HG03108 (cell line): Measurements from ENCODE around the gene ERCC3.
"Not testable (repeated sequence)": the region's sequence is repeated elsewhere in the genome, so short reads cannot be mapped to it uniquely, and the experiment has no call there.

Source experiments
- ATAC-seq: cut with Tn5 transposase; IDR thresholded peaks from one replicate; pipeline ENCODE4 v1.9.1; 2021; ENCODE audit warnings: moderate library complexity; ENCODE audit not compliant: unreplicated experiment

Gene ERCC3

DNA sequence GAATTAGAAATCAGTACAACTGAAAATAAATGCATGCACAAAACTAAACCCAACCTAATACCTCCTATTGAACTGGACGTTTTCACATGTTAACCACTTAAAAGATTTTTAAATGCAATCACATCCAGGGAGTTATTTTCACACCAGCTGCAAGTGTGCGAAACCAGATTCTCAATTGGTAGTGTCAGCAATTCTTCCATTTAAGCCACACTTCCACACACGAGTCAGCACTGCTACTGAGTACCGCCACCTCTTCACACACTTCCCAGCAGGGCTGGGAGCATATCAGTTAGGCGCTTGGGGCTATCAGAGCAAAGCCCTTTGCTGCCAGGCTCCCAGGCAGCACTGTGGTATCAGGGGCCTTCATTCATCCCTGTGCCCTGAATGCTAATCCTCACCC lies 14.2 kb downstream of the ERCC3 start:
- no peak for ATAC-seq

- no peak for ATAC-seq
Observed at GRCh38 chr2:127278959-127279358, 15.0 kb downstream of the ERCC3 start.

DNA sequence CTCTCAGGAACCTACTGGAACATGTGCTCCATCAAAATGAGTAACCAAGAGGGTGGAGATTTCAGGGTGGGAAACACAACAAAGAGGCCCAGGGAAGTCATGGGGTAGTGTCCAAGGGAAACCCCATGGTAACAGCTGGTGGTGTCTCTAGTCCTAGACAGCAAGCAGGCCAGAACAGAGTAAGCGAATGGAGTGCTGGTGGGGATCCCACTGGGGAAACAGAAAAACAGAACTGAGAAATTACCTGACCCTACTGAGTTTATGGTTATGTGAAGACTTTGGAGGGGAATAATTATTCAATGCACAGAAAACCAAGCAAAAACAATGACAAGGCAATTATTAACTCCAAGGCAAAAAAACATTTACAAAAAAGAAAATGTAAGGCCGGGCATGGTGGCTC lies 16.9 kb downstream of the ERCC3 start:
- peak; percentile 57 for ATAC-seq

DNA sequence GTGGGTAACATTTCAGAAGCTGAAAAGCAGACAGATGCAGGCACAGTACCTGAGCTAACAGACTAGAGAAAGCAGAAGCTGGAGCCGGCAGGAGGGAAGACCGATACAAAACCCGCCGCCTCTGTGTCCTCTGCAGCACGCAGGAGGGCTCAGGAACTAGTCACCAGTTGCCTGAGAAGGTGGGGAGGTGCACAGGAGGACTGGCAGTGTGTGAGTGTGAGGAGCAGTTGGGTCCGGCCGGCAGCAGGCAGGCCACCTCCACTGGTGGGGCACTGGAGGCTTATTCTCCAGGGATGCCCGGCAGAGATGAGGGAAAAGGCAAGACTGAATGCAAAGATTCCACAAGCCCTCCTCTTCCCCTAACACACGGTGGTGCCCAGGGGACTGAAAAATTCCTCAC lies 18.2 kb downstream of the ERCC3 start:
- no peak for ATAC-seq

DNA sequence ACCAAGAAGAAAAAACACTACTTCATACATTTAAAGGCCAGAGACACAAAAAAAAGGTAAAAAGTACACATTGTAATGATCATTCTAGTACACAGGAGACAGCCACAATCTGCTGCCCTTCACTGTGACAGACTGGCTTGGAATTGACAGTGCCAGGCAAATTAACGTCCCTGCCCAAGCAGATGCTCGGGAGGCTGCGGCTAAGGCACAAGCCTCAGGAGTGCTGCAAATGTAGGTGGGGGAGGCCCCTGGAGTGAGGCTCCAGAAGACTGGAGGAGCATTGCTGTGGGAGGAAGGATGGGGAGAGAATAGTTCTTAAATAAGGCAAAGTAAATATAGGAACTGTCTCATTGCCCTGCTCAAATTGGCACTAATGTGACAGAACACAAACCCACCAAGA lies 18.6 kb downstream of the ERCC3 start:
- no peak for ATAC-seq

DNA sequence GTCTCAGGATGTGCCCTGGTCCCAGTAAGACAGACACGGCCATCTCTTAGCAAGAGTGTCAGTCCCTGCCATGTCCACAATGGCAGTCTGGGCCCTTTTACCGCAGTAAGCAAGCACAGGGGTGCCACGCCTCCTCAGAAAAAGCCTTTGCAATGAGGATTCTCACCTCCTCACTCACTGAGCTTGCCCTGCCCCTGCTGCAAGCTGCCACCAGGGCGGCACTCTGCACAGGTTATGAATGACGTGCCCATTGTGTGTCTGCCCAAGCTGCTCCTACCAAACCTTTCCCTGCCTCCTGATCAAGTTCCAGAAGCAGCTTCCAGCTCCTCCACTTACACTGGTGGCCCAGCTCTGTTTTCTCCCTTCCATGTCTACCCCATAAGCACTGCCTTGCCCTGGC lies 23.3 kb downstream of the ERCC3 start:
- no peak for ATAC-seq

- no peak for ATAC-seq
Observed at GRCh38 chr2:127261804-127262406, 32.0 kb downstream of the ERCC3 start.

DNA sequence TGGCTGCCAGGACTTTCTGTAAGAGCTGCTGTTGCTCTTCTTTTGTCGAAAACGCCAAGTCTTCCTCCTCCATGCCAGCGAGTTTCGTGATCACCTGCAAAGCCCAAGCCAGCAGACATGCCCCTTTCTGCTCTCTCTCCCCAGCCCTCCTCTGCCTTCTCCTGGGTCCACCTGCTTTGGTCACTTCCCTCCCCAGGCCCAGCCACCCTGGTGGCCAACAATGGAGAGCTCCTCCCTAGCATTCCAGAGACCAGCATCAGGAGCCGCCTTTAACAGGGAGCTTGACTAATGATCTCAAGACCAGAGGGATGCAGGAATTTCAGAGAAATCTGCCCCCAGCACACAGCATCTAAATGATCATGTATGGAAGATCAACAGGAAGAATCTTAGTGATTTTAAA lies 34.6 kb downstream of the ERCC3 start:
- ATAC-seq: no peak

GRCh38 chr2:127256866-127257265 lies 37.1 kb downstream of the ERCC3 start:
- no peak for ATAC-seq

- no peak for ATAC-seq
Observed at GRCh38 chr2:127256381-127256780, 37.6 kb downstream of the ERCC3 start.

DNA sequence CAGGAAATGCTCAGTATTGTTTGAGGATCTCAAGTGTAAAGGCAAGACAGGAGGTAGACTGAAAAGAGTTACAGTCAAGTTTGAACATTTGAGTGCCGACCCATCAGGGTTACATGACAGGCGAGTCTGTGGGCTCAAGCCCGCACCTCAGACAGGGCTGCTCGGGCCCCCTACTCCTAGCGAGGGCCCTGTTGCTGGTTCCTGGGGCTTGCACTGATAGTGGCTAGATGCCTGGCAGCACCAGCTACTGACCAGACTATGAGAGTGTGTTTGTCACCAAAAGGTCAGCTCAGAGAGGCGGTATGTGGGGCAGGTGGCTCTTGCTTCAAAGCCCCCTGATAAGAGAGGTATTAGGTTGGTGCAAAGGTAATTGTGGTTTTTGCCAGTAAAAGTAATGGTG lies 38.2 kb downstream of the ERCC3 start:
- ATAC-seq: no peak

DNA sequence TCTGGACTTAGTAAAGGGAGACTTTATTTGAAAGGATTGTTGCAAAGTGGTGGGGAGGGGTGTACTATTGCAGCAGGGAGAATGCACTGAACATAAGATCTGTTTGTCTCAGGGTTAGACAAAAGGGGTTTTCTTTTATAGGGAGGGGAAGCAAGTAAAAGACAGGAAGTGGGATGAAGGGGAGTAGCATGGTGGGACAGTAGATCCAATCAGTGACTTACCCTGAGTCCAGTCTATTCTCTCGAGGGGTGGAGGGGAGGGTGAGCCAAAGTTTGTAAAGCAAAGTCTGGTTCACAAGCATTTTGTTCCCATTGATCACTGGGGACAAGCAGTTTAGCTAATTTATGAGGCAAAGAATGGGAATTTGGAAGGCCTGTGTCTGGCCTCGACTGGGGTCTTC lies 38.8 kb downstream of the ERCC3 start:
- no peak for ATAC-seq

DNA sequence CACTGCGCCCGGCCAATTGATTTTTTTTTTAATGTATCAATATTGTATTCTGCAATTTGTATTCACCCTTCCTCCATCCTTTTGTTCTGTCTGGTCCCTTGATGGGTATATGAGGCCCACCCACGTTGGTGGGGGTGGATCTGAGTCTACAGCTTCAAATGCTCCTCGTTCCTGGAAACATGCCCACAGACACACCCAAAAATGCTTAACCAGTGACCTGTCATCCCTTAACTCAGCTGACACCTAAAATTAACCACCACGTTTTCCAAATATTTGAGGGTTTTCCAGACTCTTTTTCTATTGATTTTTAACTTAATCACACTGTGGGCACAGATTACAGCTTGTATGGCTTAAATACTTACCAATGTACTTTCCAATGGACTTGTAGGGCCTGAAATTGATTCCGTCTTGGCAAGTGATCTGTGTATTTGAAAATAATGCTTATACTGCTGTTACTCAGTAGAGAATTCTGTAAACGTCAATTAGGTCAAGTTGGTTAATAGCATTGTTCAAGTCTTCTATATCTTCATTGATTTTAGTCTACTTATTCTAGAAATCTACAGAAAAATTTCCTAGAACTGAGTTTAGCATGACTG lies 39.5 kb downstream of the ERCC3 start:
- no peak for ATAC-seq

DNA sequence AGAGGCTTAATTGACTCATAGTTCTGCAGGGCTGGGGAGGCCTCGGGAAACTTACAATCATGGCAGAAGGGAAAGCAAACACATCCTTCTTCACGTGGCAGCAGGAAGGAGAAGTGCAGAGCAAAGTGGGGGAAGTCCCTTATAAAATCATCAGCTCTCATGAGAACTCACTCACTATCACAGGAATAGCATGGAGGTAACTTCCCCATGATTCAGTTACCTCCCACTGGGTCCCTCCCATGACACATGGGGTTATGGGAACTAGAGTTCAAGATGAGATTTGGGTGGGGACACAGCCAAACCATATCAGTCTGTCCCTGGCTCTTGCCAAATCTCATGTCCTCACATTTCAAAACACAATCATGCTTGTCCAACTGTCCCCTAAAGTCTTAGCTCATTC lies 52.8 kb downstream of the ERCC3 start:
- ATAC-seq: not testable (repeated sequence)

GRCh38 chr2:127239395-127239794 lies 54.5 kb downstream of the ERCC3 start:
- ATAC-seq: no peak

DNA sequence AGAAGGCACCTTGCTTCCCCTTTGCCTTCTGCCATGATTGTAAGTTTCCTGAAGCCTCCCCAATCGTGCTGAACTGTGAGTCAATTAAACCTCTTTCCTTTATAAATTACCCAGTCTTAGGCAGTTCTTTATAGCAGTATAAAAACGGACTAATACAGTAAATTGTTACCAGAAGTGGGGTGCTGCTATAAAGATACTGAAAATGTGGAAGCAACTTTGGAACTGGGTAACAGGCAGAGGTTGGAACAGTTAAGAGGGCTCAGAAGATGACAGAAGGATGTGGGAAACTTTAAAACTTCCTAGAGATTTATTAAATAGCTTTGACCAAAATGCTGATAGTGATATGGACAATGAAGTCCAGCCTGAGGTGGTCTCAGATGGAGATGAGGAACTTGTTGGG lies 56.2 kb downstream of the ERCC3 start:
- not testable (repeated sequence) for ATAC-seq

DNA sequence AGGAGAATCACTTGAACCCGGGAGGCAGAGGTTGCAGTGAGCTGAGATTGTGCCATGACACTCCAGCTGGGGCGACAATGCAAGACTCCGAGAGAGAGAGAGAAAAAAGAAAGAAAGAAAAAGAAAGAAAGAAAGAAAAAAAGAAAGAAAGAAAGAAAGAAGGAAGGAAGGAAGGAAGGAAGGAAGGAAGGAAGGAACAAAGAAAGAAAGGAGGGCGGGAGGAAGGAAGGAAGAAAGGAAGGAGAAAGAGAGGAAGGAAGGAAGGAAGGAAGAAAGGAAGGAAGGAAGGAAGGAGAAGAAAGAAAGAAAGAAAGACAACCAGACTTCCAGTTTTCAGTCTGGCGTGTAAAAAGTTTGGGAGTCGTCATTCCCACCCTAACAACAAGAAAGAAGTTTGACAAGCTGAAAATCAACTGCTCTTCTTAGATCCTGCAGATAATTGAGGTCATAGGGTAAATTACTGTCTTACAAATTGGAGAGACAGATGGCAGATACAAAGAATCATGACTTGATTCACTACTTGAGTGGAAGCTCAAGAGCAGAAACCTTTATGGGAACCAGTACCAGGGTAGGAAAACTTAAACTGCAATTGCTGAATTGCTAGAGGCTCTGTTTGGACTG lies 58.8 kb downstream of the ERCC3 start:
- no peak for ATAC-seq

DNA sequence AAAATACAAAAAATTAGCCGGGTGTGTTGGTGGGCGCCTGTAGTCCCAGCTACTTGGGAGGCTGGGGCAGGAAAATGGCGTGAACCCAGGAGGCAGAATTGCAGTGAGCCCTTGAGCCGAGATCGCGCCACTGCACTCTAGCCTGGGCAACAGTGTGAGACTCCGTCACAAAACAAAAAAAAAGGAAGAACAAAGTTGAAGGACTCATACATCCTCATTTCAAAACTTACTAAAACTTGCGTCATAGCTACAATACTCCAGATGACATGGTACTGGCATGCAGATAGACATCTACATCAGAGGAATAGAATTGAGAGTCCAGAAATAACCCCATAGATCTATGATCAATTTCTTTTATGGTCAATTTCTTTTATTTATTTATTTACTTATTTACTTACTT lies 60.2 kb downstream of the ERCC3 start:
- no peak for ATAC-seq

DNA sequence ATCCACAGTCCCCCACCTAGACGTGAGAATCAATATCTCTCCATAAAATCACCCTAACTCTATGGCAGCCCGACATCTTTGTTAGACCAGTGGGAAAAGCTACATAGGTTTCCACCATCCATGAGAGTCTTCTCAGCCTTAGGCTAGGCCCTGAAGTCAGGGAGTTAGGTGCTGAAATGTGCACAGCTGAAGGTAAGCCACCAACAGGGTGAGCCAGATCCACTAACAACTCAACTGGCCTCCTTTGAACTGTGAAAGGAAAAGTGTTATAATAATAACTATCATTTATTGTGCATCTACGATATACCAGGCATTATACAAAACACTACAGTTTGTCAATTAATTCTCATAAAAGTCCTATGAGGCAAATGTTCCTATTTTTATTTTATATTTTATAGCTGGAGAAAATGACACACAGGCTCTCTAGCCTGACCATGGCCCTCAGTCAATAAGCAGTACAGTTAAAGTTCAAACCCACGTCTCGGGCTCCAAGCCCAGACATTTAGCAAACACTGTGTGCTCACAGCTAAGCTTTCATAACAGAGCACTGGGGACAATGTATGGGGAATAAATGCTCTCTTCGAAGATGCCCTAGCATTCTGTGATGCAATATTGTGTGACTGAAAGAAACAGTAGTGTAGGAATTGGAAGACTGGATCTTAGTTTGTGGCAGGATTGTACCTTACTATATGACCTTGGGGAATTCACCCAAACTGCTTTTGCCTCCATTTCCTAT lies 62.6 kb downstream of the ERCC3 start:
- ATAC-seq: no peak

GRCh38 chr2:127229555-127229954 lies 64.4 kb downstream of the ERCC3 start:
- ATAC-seq: no peak

- ATAC-seq: no peak
Observed at GRCh38 chr2:127228102-127228501, 65.8 kb downstream of the ERCC3 start.

DNA sequence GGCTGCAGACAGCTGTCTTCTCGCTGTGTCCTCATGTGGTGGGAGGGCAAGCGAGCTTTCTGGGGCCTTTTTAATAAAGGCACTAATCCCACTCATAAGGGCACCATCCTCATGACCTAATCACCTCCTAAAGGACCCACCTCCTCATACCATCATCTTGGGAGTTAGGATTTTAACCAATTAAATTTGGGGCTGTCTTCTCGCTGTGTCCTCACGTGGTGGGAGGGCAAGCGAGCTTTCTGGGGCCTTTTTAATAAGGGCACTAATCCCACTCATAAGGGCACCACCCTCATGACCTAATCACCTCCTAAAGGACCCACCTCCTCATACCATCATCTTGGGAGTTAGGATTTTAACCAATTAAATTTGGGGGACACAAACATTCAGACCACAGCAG lies 66.7 kb downstream of the ERCC3 start:
- ATAC-seq: not testable (repeated sequence)
